ENCODE data around the gene PCDH9.

Gene PCDH9

DNA sequence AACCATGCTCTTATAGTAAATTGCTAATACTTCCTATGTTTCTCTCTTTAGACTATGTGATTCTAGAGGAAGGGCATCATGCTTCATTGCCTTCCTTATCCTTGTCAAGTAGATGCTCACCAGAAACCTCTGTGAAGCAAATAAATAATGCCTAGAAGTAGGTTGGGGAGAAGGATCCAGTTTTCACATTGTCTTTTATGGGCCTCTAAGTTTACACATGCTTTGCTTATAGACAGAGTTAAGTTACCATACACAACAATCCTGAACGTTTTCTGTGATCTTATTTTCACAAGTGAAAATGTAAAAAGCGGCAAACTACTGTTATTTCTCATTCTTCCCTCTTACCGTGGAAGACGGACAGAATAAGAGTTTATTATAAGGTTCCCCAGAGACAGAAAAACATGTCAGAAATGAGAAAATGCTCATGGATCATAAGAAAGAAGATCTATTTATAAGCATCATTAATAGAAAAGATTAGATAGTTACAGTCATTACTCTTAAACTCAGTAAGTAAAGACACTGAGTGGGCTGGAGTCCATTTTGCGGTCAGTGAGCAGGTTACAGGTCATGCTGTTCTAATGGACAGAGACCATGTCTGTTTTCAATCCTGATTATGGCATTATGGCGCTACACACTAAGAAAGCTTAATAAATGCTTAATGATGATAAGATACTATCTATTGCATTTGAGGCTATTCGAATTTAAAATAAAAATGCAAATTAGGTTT, 723.9 kb downstream of the PCDH9 start:
- Histone ChIP-seq H3K27ac (ENCODE audit: insufficient read depth, low read depth, low read length, poor library complexity, severe bottlenecking) (no peak overlapping the region), H3K4me3 (ENCODE audit: insufficient read depth, low read depth, low read length) (no peak overlapping the region), H3K4me1 (ENCODE audit: control insufficient read depth, insufficient read depth, low read length) (no peaks in the 10 kb centered on the region), H3K9me3 (ENCODE audit: control insufficient read depth, low read length) (no peaks in the 10 kb centered on the region), H3K36me3 (ENCODE audit: control insufficient read depth, insufficient read depth, low read length) (no peaks in the 10 kb centered on the region), H3K27me3 (ENCODE audit: control insufficient read depth, insufficient read depth, low read length, poor library complexity, severe bottlenecking) (no peaks in the 10 kb centered on the region)
- WGBS, 2 experiments = 85 to 93% methylated on average over 3 to 6 of the region's 7 CpGs

DNA sequence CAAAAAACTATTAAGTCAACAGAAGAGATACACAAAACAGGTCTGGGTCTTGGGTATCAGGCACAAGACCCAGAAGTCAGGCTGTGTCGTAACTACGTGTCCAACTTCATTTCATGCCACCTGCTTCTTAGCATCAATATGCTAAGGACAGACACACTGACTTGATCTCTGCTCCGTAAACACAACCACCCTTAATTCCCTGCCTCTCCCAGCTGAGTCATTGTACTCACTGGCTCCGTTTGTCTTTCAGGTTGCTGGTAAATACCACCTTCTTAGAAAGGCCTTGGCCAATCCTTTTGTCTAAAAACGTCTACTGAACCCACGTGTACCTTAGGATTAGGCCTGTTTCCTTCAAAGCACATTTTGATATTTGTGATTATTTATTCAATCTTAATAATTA, 726.2 kb downstream of the PCDH9 start:
- WGBS, 2 experiments = 43 to 63% methylated on average over 4 to 6 of the region's 6 CpGs
- no peak overlapping the region for H3K4me3 ChIP-seq (ENCODE audit: insufficient read depth, low read depth, low read length)
- H3K9me3 ChIP-seq (ENCODE audit: control insufficient read depth, low read length) = no peaks in the 10 kb centered on the region
- no peaks in the 10 kb centered on the region for H3K27me3 ChIP-seq (ENCODE audit: control insufficient read depth, insufficient read depth, low read length, poor library complexity, severe bottlenecking)
- H3K27ac ChIP-seq (ENCODE audit: insufficient read depth, low read depth, low read length, poor library complexity, severe bottlenecking) = no peak overlapping the region
- no peaks in the 10 kb centered on the region for H3K4me1 ChIP-seq (ENCODE audit: control insufficient read depth, insufficient read depth, low read length)
- H3K36me3 ChIP-seq (ENCODE audit: control insufficient read depth, insufficient read depth, low read length) = no peaks in the 10 kb centered on the region

DNA sequence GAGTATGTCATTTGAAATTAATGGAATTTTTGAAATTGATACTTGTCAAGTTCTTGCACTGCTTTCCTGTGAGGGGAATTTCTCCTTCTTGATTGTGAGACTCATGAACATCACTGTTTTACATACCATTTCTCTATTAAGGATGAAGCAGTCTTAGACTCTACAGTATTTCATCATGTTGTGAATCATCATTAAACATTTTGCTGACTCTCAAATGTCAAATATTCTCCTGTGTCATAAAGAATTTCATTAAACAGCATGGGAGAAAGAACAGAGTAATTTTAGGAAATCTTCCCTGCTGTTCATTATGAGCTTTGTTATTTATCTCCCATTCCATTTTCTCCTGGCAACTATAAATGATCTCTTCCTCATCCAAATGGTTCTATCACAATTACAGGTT, 729.0 kb downstream of the PCDH9 start:
- Histone ChIP-seq H3K4me3 (ENCODE audit: insufficient read depth, low read depth, low read length) (no peak overlapping the region), H3K36me3 (ENCODE audit: control insufficient read depth, insufficient read depth, low read length) (no peaks in the 10 kb centered on the region), H3K27me3 (ENCODE audit: control insufficient read depth, insufficient read depth, low read length, poor library complexity, severe bottlenecking) (no peaks in the 10 kb centered on the region), H3K4me1 (ENCODE audit: control insufficient read depth, insufficient read depth, low read length) (no peaks in the 10 kb centered on the region), H3K27ac (ENCODE audit: insufficient read depth, low read depth, low read length, poor library complexity, severe bottlenecking) (no peak overlapping the region), H3K9me3 (ENCODE audit: control insufficient read depth, low read length) (no peaks in the 10 kb centered on the region)

DNA sequence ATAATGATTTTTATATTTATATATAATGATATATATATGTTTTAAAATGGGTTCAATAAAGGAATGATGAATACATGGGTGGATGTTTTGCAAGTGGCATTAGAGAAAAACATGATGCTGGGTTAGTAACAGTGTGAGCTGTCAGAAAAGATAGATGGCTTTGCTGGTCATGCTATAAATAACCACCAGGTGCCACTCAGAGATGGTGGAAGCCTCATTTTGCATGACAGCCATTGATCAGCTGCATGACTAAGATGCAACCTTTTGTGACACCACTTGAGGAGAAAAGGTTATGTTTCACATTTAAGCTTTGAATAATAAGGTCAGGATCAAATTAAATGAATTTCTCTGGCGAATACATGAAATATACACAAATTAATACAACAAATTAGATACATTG, 737.7 kb downstream of the PCDH9 start:
- WGBS, 2 experiments = 50% methylated on average over 1 of the region's 1 CpG; no CpG with 5 or more reads in 1 of the 2 experiments
- Histone ChIP-seq H3K36me3 (ENCODE audit: control insufficient read depth, insufficient read depth, low read length) (no peaks in the 10 kb centered on the region), H3K4me1 (ENCODE audit: control insufficient read depth, insufficient read depth, low read length) (no peaks in the 10 kb centered on the region), H3K4me3 (ENCODE audit: insufficient read depth, low read depth, low read length) (no peak overlapping the region), H3K9me3 (ENCODE audit: control insufficient read depth, low read length) (no peaks in the 10 kb centered on the region), H3K27ac (ENCODE audit: insufficient read depth, low read depth, low read length, poor library complexity, severe bottlenecking) (no peak overlapping the region), H3K27me3 (ENCODE audit: control insufficient read depth, insufficient read depth, low read length, poor library complexity, severe bottlenecking) (no peaks in the 10 kb centered on the region)

- Histone ChIP-seq H3K9me3 (ENCODE audit: control insufficient read depth, low read length) (no peaks in the 10 kb centered on the region), H3K27ac (ENCODE audit: insufficient read depth, low read depth, low read length, poor library complexity, severe bottlenecking) (no peak overlapping the region), H3K4me3 (ENCODE audit: insufficient read depth, low read depth, low read length) (no peak overlapping the region), H3K4me1 (ENCODE audit: control insufficient read depth, insufficient read depth, low read length) (no peaks in the 10 kb centered on the region), H3K36me3 (ENCODE audit: control insufficient read depth, insufficient read depth, low read length) (no peaks in the 10 kb centered on the region), H3K27me3 (ENCODE audit: control insufficient read depth, insufficient read depth, low read length, poor library complexity, severe bottlenecking) (no peaks in the 10 kb centered on the region)
- 92 to 93% methylated on average over 5 to 6 of the region's 6 CpGs for WGBS, 2 experiments
Measured at GRCh38 chr13:66491251-66491650, 738.9 kb downstream of the PCDH9 start.

DNA sequence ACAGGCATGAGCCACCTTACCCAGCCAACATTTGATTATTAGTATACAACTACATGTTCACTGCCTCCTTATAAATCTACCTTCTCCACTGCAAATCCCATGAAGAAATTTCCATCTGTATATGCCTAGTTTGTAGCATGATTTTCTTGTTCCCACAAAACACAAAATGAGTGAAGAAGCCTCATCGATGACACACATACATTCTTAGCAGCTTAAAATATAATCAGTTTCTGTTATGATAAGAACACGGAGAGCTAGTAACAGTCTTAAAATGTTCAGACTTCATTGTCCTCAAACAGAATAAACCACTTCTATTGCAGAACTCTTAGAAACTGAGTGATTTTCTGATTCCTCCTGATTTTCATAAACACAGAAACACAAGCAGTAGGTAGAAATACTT, 740.5 kb downstream of the PCDH9 start:
- Histone ChIP-seq H3K27ac (ENCODE audit: insufficient read depth, low read depth, low read length, poor library complexity, severe bottlenecking) (no peak overlapping the region), H3K27me3 (ENCODE audit: control insufficient read depth, insufficient read depth, low read length, poor library complexity, severe bottlenecking) (no peaks in the 10 kb centered on the region), H3K4me3 (ENCODE audit: insufficient read depth, low read depth, low read length) (no peak overlapping the region), H3K4me1 (ENCODE audit: control insufficient read depth, insufficient read depth, low read length) (no peaks in the 10 kb centered on the region), H3K36me3 (ENCODE audit: control insufficient read depth, insufficient read depth, low read length) (no peaks in the 10 kb centered on the region), H3K9me3 (ENCODE audit: control insufficient read depth, low read length) (no peaks in the 10 kb centered on the region)
- WGBS, 2 experiments = 90 to 96% methylated on average over 2 of the region's 2 CpGs

GRCh38 chr13:66489172-66489571, 741.0 kb downstream of the PCDH9 start:
- Histone ChIP-seq H3K4me3 (ENCODE audit: insufficient read depth, low read depth, low read length) (no peak overlapping the region), H3K27me3 (ENCODE audit: control insufficient read depth, insufficient read depth, low read length, poor library complexity, severe bottlenecking) (no peaks in the 10 kb centered on the region), H3K27ac (ENCODE audit: insufficient read depth, low read depth, low read length, poor library complexity, severe bottlenecking) (no peak overlapping the region), H3K4me1 (ENCODE audit: control insufficient read depth, insufficient read depth, low read length) (no peaks in the 10 kb centered on the region), H3K36me3 (ENCODE audit: control insufficient read depth, insufficient read depth, low read length) (no peaks in the 10 kb centered on the region), H3K9me3 (ENCODE audit: control insufficient read depth, low read length) (no peaks in the 10 kb centered on the region)
- 95 to 100% methylated on average over 1 of the region's 1 CpG for WGBS, 2 experiments

- no peak overlapping the region for H3K27ac ChIP-seq (ENCODE audit: insufficient read depth, low read depth, low read length, poor library complexity, severe bottlenecking)
- no peaks in the 10 kb centered on the region for H3K9me3 ChIP-seq (ENCODE audit: control insufficient read depth, low read length)
- 94 to 97% methylated on average over 9 of the region's 9 CpGs for WGBS, 2 experiments
- H3K36me3 ChIP-seq (ENCODE audit: control insufficient read depth, insufficient read depth, low read length) = no peaks in the 10 kb centered on the region
- no peaks in the 10 kb centered on the region for H3K27me3 ChIP-seq (ENCODE audit: control insufficient read depth, insufficient read depth, low read length, poor library complexity, severe bottlenecking)
- H3K4me1 ChIP-seq (ENCODE audit: control insufficient read depth, insufficient read depth, low read length) = no peaks in the 10 kb centered on the region
- H3K4me3 ChIP-seq (ENCODE audit: insufficient read depth, low read depth, low read length) = no peak overlapping the region
Measured at GRCh38 chr13:66483712-66484111, 746.4 kb downstream of the PCDH9 start.

DNA sequence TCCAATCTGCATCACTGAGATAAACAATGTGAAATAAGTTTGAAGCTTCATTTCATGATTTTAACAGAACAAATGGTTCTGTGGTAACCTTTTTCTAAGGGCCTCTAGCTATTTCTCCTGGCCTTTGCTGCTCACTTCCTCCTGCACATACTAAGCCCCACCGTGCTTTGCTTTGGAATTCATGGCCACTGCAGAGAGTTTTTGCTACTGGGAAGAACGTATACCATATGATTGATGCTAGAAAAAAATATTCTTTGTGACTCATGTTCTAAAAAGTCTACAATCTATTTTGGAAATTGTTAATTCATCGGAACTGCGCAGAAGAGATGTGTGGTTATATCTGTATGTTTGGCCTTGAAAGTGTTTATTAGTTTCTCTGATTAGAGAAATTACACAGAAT, 747.3 kb downstream of the PCDH9 start:
- Histone ChIP-seq H3K27me3 (ENCODE audit: control insufficient read depth, insufficient read depth, low read length, poor library complexity, severe bottlenecking) (no peaks in the 10 kb centered on the region), H3K27ac (ENCODE audit: insufficient read depth, low read depth, low read length, poor library complexity, severe bottlenecking) (no peak overlapping the region), H3K36me3 (ENCODE audit: control insufficient read depth, insufficient read depth, low read length) (no peaks in the 10 kb centered on the region), H3K4me1 (ENCODE audit: control insufficient read depth, insufficient read depth, low read length) (no peaks in the 10 kb centered on the region), H3K4me3 (ENCODE audit: insufficient read depth, low read depth, low read length) (no peak overlapping the region), H3K9me3 (ENCODE audit: control insufficient read depth, low read length) (no peaks in the 10 kb centered on the region)
- WGBS, 2 experiments = 71 to 82% methylated on average over 4 of the region's 4 CpGs

- WGBS, 2 experiments = 92 to 95% methylated on average over 3 to 4 of the region's 4 CpGs
- H3K27me3 ChIP-seq (ENCODE audit: control insufficient read depth, insufficient read depth, low read length, poor library complexity, severe bottlenecking) = no peaks in the 10 kb centered on the region
- no peak overlapping the region for H3K27ac ChIP-seq (ENCODE audit: insufficient read depth, low read depth, low read length, poor library complexity, severe bottlenecking)
- no peaks in the 10 kb centered on the region for H3K9me3 ChIP-seq (ENCODE audit: control insufficient read depth, low read length)
- no peaks in the 10 kb centered on the region for H3K4me1 ChIP-seq (ENCODE audit: control insufficient read depth, insufficient read depth, low read length)
- H3K36me3 ChIP-seq (ENCODE audit: control insufficient read depth, insufficient read depth, low read length) = no peaks in the 10 kb centered on the region
- no peak overlapping the region for H3K4me3 ChIP-seq (ENCODE audit: insufficient read depth, low read depth, low read length)
Measured at GRCh38 chr13:66477816-66478215, 752.3 kb downstream of the PCDH9 start.

- H3K27me3 ChIP-seq (ENCODE audit: control insufficient read depth, insufficient read depth, low read length, poor library complexity, severe bottlenecking) = no peaks in the 10 kb centered on the region
- H3K4me3 ChIP-seq (ENCODE audit: insufficient read depth, low read depth, low read length) = no peak overlapping the region
- no peaks in the 10 kb centered on the region for H3K36me3 ChIP-seq (ENCODE audit: control insufficient read depth, insufficient read depth, low read length)
- no peaks in the 10 kb centered on the region for H3K9me3 ChIP-seq (ENCODE audit: control insufficient read depth, low read length)
- H3K4me1 ChIP-seq (ENCODE audit: control insufficient read depth, insufficient read depth, low read length) = no peaks in the 10 kb centered on the region
- no peak overlapping the region for H3K27ac ChIP-seq (ENCODE audit: insufficient read depth, low read depth, low read length, poor library complexity, severe bottlenecking)
Measured at GRCh38 chr13:66475061-66475460, 755.1 kb downstream of the PCDH9 start.

Data from ectodermal cell (in vitro differentiated cells).